ENCODE measurements around the gene CRYL1. TPM values are rescaled to one million over a fixed set of nuclear protein-coding genes. Genes with fewer than 3 reads are reported as not detected.

Gene CRYL1, protein sequence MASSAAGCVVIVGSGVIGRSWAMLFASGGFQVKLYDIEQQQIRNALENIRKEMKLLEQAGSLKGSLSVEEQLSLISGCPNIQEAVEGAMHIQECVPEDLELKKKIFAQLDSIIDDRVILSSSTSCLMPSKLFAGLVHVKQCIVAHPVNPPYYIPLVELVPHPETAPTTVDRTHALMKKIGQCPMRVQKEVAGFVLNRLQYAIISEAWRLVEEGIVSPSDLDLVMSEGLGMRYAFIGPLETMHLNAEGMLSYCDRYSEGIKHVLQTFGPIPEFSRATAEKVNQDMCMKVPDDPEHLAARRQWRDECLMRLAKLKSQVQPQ
- total RNA-seq (2021): 3.2 and 3.7 TPM in 2 replicates
- long read RNA-seq, transcript CRYL1-201 (8 exons, 1,485 nt): major isoform, 22 of 26 reads
- long read RNA-seq, partial matches to known transcripts: 1 of 26 reads
- long read RNA-seq, other reads (novel, unspliced or antisense): 1 of 26 reads

GRCh38 chr13:20525601-20526544, at the start of gene CRYL1:
Gene CRYL1, minus strand, starts transcription at chr13:20525857. Its CDS starts 63 bp downstream, at chr13:20525794.
- H3K9ac ChIP-seq (ENCODE audit: extremely low read depth, insufficient read length, low read length): no peak within 1 kb of the TSS
- peaks cover 11% of the 10 kb centered on the region; the same call in 1 of the 2 replicates for H3K27me3 ChIP-seq (ENCODE audit: insufficient read depth, low read length)
- H3K27ac Mint-ChIP-seq: no peak within 1 kb of the TSS
- no peaks in the 10 kb centered on the region for H3K79me1 ChIP-seq (ENCODE audit: insufficient read depth, low read depth, low read length, poor library complexity, severe bottlenecking)
- peaks cover 65% of the 10 kb centered on the region for H3K27me3 Mint-ChIP-seq (ENCODE audit: low read depth)
- no peak within 1 kb of the TSS for H2AFZ ChIP-seq (ENCODE audit: low read length)
- no peaks in the 10 kb centered on the region for H4K20me1 ChIP-seq (ENCODE audit: control insufficient read depth, insufficient read depth, insufficient read length)
- peaks cover 3% of the 10 kb centered on the region; the same call in 1 of the 2 replicates for H3K4me1 ChIP-seq (ENCODE audit: insufficient read depth, low read length)
- no CpG with 5 or more reads among the region's 89 CpGs for WGBS (ENCODE audit: extremely low coverage, insufficient read length, low lambda C conversion rate)
- DNase-seq: peak; percentile 45
- H3K4me3 Mint-ChIP-seq: peak within 1 kb of the TSS; percentile 65 to 84
- no peak within 1 kb of the TSS for H3K27ac ChIP-seq (ENCODE audit: insufficient read length, low read depth, low read length)
- H3K18ac ChIP-seq (ENCODE audit: insufficient read length, low read depth, low read length): no peak within 1 kb of the TSS
- peaks cover 0 to 6% (median 0%) of the 10 kb centered on the region in 3 experiments; a peak in 1 of 7 replicates for H3K36me3 Mint-ChIP-seq (ENCODE audit: insufficient read depth in 1 of 3, low read depth in 3 of 3)
- H3K4ac ChIP-seq (ENCODE audit: low read depth, low read length): no peak within 1 kb of the TSS
- H4K91ac ChIP-seq (ENCODE audit: insufficient read length, low read depth, low read length): no peak within 1 kb of the TSS
- H2BK120ac ChIP-seq (ENCODE audit: low read depth, low read length, poor library complexity, severe bottlenecking): peak within 1 kb of the TSS; percentile 41
- H2BK5ac ChIP-seq (ENCODE audit: insufficient read length, low read length): no peak within 1 kb of the TSS
- H3K14ac ChIP-seq (ENCODE audit: insufficient read depth, low read length): no peak within 1 kb of the TSS; the same call in 1 of the 2 replicates
- peaks cover 4 to 8% of the 10 kb centered on the region in 2 experiments; a peak in 3 of 5 replicates for H3K9me3 Mint-ChIP-seq
- no peak within 1 kb of the TSS for H3T11ph ChIP-seq (ENCODE audit: low read length)
- H3K23me2 ChIP-seq (ENCODE audit: insufficient read length, low read depth, low read length, poor library complexity, severe bottlenecking): peaks cover 6% of the 10 kb centered on the region
- H4K8ac ChIP-seq (replicated peaks; ENCODE audit: insufficient read length, low read depth, low read length): no peak within 1 kb of the TSS
- peak within 1 kb of the TSS; percentile 74 for H3K4me2 ChIP-seq (ENCODE audit: insufficient read depth, insufficient read length, low read length)
- no peak within 1 kb of the TSS for H3K56ac ChIP-seq (ENCODE audit: insufficient read length, low read depth, low read length)
- TF ChIP-seq, protein P1, sequence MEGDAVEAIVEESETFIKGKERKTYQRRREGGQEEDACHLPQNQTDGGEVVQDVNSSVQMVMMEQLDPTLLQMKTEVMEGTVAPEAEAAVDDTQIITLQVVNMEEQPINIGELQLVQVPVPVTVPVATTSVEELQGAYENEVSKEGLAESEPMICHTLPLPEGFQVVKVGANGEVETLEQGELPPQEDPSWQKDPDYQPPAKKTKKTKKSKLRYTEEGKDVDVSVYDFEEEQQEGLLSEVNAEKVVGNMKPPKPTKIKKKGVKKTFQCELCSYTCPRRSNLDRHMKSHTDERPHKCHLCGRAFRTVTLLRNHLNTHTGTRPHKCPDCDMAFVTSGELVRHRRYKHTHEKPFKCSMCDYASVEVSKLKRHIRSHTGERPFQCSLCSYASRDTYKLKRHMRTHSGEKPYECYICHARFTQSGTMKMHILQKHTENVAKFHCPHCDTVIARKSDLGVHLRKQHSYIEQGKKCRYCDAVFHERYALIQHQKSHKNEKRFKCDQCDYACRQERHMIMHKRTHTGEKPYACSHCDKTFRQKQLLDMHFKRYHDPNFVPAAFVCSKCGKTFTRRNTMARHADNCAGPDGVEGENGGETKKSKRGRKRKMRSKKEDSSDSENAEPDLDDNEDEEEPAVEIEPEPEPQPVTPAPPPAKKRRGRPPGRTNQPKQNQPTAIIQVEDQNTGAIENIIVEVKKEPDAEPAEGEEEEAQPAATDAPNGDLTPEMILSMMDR (conservative IDR thresholded peaks at IDR 0.05): no peak
- no peak within 1 kb of the TSS for H3K23ac ChIP-seq (ENCODE audit: insufficient read length, low read depth, low read length)
- H3K4me1 Mint-ChIP-seq: peaks cover 23 to 43% of the 10 kb centered on the region in 2 experiments
- no peak within 1 kb of the TSS for H2BK12ac ChIP-seq (ENCODE audit: insufficient read length, low read depth, low read length)
- no peak within 1 kb of the TSS for H2AK5ac ChIP-seq (ENCODE audit: insufficient read length, low read length)
- H3K9me3 ChIP-seq (ENCODE audit: control insufficient read depth, low read depth, low read length): no peaks in the 10 kb centered on the region
- H4K5ac ChIP-seq (ENCODE audit: insufficient read length, low read depth, low read length): no peak within 1 kb of the TSS
- no peak within 1 kb of the TSS for H2BK20ac ChIP-seq (ENCODE audit: low read depth, low read length, poor library complexity, severe bottlenecking)
- no peaks in the 10 kb centered on the region for H3K79me2 ChIP-seq (ENCODE audit: insufficient read depth, low read length)
- no peak within 1 kb of the TSS for H2BK15ac ChIP-seq (ENCODE audit: low read depth, low read length)
